Activated CD8-positive, alpha-beta memory T cell treated with anti-CD3 and anti-CD28 coated beads, Interleukin-2, amount 50 U/mL, for 1 hour (primary cell): Measurements from ENCODE around the gene PLEKHA6.

Source experiments
- DNase-seq: peaks from one replicate; pipeline ENCODE4 v3.0.0-alpha.2; 2020; ENCODE audit errors: extremely low read depth

PLEKHA6 gene

GRCh38 chr1:204359474-204360255, at the start of gene PLEKHA6:
Gene PLEKHA6, minus strand, starts transcription at chr1:204359929. Its CDS starts 86,202 bp downstream, at chr1:204273727.
- DNase-seq, result no peak

GRCh38 chr1:204409123-204409522, 49.4 kb upstream of the PLEKHA6 start:
- no peak for DNase-seq

- no peak for DNase-seq
Observed at GRCh38 chr1:204408602-204409001, 48.9 kb upstream of the PLEKHA6 start.

GRCh38 chr1:204408074-204408507, 48.4 kb upstream of the PLEKHA6 start:
- no peak for DNase-seq

GRCh38 chr1:204407295-204407971, 47.7 kb upstream of the PLEKHA6 start:
- DNase-seq, result no peak

GRCh38 chr1:204406621-204407020, 46.9 kb upstream of the PLEKHA6 start:
- no peak for DNase-seq

- DNase-seq, result no peak
Observed at GRCh38 chr1:204405988-204406387, 46.3 kb upstream of the PLEKHA6 start.

GRCh38 chr1:204404629-204405028, 44.9 kb upstream of the PLEKHA6 start:
- DNase-seq, result no peak

- no peak for DNase-seq
Observed at GRCh38 chr1:204402391-204402790, 42.7 kb upstream of the PLEKHA6 start.

- DNase-seq, result no peak
Observed at GRCh38 chr1:204401730-204402129, 42.0 kb upstream of the PLEKHA6 start.

- no peak for DNase-seq
Observed at GRCh38 chr1:204400882-204401510, 41.3 kb upstream of the PLEKHA6 start.

GRCh38 chr1:204398197-204399125, 38.7 kb upstream of the PLEKHA6 start:
- DNase-seq, result no peak

GRCh38 chr1:204396015-204396583, 36.4 kb upstream of the PLEKHA6 start:
- DNase-seq, result no peak

GRCh38 chr1:204391629-204392028, 31.9 kb upstream of the PLEKHA6 start:
- no peak for DNase-seq

- DNase-seq, result no peak
Observed at GRCh38 chr1:204390751-204391466, 31.2 kb upstream of the PLEKHA6 start.

GRCh38 chr1:204385727-204386126, 26.0 kb upstream of the PLEKHA6 start:
- no peak for DNase-seq

- no peak for DNase-seq
Observed at GRCh38 chr1:204384636-204385352, 25.1 kb upstream of the PLEKHA6 start.

- no peak for DNase-seq
Observed at GRCh38 chr1:204383163-204383904, 23.6 kb upstream of the PLEKHA6 start.

- DNase-seq, result no peak
Observed at GRCh38 chr1:204382714-204383083, 23.0 kb upstream of the PLEKHA6 start.
